GM19324 (cell line): ENCODE measurements around the gene IGDCC3.
"Not testable (repeated sequence)": the region's sequence is repeated elsewhere in the genome, so short reads cannot be mapped to it uniquely, and the experiment has no call there.

Source experiments
- ATAC-seq: cut with Tn5 transposase; IDR thresholded peaks from one replicate; pipeline ENCODE4 v1.9.1; 2021; ENCODE audit warnings: mild to moderate bottlenecking, moderate library complexity; ENCODE audit not compliant: unreplicated experiment, low FRiP score

IGDCC3 gene

DNA sequence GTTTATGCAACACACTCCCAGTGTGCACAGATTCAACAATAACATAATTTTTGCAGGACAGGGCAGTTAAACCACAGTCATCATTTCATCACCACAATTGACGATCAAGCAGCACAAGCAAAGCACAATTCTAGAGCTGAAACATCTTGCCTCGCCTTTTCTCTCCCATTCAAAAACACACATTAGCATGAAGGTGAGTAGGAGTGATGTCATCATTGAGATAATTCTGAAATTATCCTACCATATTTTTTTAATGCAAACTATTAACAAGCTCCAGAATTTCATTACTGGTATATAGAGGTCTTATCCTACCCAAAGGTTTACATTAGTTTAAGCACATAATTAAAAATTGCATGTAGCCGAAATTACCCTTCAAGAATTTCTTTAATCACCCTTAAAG, 3.5 kb downstream of the IGDCC3 start:
- no peak for ATAC-seq

DNA sequence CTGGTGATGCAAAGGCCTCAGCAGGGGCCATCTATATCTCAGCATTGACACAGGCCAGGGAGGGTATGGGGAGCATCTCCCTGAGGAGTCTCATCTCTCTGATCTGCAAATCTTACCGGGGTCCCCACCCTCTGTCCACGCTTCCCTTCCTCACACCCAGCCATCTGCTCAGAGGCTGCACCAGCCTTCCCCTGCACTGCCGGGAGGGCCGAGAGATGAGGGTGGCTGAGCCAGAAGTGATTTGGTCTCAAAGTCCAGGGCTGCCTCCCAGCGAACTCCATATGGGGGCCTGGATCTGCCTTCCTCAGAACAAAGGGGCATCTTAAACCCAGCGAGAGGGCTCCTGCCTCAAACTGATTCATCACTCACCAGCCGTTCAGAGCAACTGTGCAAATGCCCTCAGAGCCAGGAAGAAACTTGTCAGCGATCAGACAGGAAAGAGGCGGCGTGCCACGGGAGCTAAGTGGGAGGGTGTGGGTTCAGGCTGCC, 4.6 kb downstream of the IGDCC3 start:
- ATAC-seq: no peak

DNA sequence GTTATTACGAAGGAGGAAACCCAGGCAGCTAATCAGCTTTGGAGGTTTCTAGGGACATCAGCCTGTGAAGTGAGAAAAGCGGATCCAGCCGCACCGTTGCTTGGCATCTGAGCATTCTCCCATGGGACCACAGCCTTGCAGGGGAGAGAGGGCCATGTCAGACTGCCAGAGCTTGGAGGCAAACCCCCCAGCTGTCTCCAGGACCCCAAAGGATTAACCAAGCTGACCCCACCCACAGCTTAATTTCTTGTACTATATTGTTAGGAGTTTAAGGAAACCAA, 5.1 kb downstream of the IGDCC3 start:
- ATAC-seq: no peak

DNA sequence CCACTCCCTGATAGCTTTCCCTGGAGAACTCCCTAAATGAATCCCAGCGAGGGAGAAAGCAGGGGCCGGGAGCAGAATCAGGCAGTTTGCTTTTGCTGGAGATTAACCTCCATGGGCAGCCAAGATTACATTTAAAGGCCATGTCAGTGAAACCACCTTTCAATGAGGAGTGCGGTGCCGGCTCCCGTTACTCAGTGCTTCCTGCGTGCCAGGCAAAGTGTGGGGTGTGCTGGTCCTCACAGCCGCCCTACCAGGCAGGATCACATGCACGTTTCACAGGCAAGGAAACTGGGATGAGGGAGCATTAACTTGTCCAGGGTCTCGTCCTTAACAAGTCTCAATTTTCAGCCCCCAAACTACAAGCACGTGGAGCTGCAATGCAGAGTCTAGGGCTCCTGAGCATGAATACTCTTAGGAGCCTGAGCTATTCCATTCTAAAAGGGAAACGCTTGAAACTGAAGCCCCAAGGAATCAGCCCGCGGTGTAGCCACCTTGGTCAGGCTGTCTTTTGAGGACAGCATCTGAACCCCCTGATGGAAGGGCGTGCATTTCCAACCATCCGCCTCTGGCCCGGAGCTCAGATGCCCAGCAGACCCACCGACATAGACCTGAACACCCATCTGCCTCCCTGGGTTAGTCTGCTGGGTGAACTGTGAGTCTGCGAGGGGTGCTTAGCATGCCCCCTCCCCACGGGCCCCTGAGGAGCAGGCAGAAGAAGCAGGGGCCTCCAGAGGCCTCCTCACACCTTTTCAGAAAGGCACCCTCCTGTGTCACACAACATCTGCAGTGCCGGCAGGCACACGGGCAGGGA, 5.6 kb downstream of the IGDCC3 start:
- ATAC-seq: no peak

DNA sequence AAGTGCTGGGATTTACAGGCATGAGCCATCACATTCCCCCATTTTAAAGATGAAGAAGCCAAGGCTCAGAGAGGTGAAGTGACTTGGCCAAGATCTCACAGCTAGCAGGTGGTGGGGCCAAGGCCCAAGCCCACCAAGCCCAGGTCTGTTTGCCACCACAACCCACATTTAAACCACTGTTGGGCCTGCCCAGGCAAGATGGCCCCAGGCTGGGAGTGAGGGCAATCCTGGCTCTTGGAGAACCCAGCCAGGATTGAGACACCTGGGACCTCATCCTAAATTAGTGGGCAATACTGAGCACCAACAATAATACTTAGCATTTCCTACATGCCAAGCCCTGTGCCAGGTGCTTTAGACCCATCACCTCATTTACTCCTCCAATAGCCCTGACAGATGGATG, 6.9 kb downstream of the IGDCC3 start:
- ATAC-seq: no peak

DNA sequence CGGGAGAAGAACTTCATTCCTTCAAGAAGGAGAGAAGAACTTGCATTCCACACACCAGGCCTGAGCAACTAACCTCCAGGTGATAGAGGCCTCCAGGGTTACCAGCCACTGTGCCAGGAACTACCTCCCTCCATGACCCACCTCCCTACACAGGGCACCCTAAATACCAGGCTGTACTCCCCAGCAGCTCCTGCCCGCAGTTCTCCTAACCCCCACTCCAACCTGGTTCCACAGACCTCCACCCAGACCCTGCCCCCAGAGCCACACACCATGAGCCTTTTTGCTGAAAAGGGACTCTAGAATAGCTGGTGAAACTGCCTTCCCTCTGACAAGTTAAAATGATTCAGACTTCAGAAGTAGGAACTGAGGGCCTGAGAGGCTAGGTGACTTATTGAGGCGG, 8.2 kb downstream of the IGDCC3 start:
- ATAC-seq: no peak

DNA sequence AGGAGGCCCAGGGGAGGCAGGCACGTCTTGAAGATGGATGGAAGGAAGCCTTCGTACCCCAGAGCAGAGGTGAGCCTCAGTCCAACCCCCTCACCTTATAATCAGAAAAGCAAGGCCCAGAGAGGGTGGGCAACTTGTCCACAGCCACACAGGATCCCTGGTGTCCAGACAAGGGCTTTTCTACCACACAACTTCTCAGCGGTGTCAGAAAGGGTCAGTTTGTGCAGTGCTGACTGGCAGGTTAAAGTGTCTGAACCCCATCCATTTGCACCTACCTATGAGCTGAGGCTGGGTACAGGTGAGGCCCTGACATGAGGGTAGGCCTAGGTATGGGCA, 8.6 kb downstream of the IGDCC3 start:
- no peak for ATAC-seq

DNA sequence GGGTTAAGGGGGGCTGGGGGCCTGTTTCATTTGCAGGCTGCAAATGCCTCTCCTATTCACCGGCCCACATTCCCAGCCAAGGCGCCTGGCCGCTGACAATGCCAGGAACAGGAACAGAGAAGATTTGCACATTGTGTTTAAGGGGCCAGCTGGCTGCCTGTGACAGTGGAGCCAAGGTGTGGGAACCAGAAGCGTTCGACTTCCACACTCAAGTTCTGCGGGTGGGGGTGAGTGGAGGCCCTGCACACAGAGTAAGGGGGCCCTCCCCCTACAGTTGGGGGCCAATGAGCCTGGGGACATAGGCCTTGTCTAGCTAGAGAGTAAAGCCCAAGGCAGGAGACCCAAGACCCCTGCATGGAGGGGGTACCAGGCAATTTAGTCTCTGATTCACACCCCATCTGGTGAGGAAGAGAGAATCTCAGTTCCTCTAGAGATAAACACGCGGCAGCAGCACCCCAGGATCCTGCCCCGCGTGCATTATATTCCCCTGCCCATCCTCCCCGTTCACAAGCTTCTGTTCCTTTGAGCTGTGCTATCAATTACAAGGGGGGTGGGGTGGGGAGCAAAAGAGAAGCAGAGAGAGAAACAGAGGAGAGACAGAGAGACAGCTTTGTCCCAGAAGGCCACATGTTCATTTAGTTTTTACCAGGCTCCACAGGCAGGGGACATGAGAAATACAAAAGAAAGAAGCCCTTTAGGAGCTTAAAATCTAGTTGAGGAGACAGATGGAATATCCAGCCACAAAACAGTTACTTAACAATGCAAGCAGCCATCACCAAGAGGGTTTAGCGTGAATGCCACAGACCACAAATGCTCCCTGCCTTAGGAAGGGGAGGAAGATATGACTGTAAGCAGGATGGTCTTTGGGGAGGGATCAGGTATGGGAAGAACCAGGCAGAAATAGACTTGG, 9.2 kb downstream of the IGDCC3 start:
- no peak for ATAC-seq

DNA sequence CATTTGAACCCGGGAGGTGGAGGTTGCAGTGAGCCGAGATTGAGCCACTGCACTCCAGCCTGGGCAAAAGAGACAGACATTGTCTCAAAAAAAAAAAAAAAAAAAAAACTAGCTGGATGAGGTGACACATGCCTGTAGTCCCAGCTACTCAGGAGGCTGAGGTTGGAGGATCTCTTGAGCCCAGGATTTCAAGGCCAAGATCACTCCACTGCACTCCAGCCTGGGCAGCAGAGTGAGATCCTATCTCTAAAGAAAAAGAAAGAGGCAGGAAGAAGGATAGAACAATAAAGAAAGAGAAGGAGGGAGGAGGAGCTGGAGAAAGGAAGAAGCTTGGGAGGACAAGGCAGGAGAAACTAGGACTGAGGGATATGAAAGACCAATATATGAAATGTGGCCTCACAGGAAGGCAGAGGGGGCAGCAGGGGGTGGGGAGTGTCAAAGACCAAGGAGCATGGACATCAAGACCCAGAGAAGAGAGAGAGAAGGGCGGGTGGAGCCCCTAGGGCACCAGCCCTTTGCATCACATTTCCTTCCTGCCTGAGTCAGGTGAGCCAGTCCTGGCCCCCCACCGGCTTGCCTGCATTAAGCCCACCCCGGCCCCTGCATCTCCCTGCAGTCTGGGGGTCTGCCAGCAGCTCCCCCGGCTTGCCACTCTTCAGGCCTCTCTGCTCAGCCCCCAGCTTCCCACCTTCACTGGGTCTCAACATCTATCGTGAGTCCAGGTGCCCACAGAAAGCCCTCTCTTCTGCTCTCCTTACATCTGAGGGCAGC, 11.5 kb downstream of the IGDCC3 start:
- no peak for ATAC-seq

DNA sequence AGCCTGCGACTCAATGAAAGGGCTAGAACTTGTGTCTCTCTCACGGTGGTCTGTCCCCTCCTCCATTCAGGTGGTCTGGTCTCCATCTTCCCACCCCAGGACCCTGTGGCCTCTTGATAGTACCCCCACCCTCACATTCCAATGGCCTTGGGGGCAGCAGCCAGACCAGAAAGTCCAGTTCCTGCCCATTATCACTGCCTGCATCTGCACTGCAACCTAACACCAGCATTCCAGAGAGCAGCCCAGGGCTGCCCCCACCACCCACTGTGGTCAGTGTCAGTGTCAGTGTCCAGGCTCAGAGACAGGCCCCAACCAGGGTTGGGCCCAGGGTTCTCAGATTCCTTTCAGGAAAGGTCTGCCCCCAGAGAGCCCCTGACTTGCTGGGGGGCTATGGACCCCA, 12.6 kb downstream of the IGDCC3 start:
- ATAC-seq: no peak

DNA sequence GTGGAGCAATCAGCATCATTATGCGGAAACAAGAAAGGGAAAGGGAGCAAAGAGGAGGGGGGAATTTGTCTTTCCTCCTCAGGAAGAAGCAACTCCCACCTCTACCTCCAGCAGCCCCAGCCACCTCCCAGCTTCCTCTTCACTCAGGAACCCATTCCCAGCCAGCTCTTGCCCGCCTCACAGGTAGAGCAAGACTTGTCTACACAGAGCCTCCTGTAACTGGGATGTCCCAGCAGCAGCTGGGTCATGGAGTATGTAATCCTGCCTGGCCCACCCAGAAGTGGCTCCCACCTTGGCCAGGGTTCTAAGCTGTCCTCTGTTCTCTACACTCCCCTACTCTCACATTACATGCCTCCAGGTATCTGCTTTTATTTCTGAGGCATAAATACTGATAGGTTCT, 14.0 kb downstream of the IGDCC3 start:
- ATAC-seq: no peak

DNA sequence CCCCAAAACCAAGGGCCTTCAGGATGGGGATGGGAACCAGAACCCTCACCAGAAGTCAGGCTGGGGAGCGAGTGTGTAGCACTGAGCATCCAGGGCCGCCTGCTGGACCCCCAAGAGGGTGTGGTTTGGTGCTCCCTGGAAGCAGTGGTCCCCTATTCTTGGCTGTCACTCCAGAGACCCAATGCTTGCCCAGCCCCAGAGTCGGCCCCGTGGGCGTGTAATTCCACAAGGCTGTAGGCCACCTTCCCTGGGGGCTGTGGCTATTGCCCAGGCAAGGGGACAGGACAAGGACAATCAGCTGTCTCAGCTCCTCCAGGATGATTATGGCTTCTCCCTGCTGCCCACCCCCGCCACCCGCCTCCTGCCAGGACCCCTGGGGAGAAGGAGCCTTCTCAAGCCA, 14.5 kb downstream of the IGDCC3 start:
- ATAC-seq: no peak

DNA sequence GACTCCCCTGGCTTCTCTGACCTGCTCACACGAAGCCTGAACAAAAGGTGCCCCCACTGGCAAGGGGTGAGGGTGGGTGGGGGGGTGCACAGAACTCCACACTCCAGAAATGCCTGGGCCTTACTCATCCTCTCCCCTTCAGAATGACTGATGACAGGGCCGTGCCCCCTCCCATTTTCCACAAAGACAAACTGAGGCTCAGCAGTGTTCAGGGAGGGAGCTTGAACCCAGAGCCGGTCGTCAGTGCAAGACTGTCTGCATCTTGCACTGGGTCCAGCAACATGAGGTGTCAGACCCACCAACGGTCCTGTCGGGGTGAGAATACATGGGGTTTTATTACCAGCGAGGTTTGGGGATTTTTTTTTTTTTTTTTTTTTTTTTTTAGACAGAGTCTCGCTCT, 15.3 kb downstream of the IGDCC3 start:
- no peak for ATAC-seq

DNA sequence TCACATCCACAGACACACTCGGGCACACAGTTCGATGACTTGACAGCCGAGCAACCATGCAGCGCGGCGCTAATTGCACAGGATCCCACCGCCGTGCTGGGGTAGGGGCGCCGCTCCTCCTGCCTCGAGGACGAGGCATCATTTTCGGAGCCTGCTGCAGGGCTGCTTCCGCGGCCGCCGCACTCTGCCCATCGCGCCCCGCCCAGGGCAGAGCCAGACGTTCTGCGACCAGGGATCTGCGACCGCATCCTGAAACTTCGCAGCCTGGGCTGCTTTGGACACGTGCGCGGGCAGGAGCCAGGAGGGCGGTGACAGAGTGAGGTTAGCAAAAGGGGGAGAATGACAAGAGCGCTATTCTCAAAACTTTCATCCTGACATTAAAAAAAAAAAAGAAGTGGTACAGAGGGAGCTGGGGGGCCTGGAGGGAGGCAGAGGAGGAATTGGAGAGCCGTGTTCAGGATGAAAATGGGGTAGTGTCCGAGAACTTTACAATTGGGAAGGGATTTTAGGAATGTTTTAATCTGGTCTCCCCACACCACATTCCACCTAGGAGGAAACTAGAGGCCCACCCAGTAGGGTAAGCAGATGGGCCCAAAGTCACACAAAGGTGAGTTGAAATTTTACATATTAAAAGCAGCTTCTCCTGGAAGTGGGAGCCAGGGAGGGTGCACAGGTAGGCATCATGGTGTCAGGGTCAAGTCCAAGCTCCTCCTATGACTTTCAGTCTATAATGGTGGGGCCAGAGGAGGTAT, 15.9 kb downstream of the IGDCC3 start:
- ATAC-seq: no peak

DNA sequence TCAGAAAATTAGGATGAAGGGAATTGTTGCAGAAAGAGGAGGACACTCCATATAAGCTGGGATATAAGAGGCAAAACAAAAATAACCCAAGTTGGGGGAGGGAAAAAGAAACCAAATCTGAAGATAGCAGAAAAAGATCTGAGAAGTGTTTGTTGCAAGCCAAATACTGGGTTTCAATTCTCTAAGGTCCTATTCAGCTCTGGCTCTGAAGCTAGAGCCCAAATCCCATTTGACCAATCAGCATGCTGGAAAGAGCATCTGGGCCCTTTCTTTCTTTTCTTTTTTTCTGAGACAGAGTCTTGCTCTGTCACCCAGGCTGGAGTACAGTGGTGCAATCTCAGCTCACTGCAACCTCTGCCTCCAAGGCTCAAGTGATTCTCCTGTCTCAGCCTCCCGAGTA, 17.3 kb downstream of the IGDCC3 start:
- no peak for ATAC-seq

DNA sequence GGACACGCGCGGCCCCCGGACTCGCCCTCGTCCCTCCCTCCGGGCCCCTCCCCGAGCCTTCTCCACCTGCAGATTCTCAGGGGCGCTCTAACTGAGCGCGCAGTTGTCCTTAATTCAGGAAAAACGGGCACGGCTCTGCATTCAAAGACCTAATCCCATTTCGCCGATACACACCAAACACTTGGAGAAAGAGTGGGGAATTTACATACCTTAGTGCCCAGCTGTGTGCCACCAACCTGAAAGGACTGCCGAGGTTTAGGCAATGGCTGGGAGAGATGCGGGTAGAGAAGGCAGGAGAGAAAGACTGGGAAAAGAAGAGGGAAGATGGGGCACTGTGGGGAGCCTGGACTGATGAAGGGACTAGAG, 21.8 kb downstream of the IGDCC3 start:
- no peak for ATAC-seq

DNA sequence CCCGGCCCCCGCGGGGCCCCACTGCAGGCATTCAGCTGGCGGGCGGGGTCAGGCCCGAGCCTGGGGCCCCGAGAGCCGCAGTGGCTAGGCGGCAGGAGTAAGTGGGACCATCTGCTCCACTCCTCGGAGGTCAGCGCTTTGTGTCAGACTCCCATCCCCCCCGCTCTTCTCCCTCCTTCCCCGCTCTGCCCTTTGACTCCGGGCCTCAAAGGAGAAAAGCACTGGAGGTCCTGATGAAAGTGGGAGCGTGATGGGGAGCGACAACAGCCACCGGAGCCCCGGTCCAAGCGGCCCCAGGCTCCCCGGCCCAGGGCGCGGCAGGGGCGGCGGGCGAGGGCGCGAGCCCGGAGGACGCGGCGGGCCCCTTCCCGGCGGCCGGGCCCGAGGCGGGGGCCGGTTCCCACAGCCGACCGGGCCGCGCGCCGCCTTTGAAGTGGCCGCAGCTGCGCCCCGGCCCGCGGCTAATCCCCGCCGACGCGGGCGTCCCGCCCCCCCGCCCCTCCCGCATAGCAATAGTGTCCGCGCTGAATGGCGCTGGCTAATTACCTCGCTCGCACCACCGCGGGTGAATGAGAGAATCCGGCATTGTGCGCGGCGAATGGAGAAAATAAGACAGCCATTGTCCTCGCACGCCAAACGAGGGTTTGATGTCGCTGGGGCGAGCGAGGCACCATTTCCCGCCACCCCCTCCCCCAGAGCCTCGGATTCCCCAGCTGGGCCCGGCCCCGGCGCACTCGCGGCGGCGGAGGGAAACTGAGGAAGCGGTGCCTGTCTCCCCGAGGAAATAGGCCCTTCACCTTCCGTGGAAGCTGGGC, 22.4 kb downstream of the IGDCC3 start:
- ATAC-seq: no peak

DNA sequence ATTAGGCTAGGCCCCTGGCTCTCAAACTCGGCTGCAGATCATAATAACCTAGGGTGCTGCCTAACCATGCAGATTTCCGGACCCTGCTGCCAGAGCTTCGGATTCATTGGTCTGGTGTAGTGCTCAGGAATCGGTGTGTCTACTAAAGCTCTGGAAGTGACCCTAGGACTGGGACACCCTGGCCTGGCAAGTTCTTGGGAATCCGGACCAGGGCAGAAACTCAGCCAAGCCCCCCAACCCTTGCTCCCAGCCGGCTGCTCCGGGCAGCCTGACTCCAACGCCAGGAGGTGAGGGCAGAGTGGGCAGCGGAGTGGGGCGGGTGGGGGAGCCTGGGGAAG, 23.0 kb downstream of the IGDCC3 start:
- ATAC-seq: no peak

DNA sequence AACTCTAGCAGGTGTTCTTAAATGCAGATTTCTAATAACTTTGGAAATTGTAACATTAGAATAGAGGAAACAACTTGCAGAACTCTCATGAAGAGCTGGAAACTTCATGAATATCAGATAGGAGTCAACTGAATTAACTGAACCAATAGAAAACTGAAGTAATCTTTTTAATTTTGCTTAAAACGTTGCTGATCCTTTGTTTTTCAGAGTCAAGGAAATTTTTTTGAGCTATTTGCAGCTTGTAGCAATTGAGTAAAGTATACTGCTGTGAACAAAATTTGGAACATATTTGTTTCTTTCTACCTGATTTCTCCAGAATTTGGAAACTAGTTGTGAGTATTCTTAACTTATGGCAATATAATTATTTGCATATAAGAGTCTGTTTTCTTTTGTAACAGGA, 25.8 kb downstream of the IGDCC3 start:
- not testable (repeated sequence) for ATAC-seq

DNA sequence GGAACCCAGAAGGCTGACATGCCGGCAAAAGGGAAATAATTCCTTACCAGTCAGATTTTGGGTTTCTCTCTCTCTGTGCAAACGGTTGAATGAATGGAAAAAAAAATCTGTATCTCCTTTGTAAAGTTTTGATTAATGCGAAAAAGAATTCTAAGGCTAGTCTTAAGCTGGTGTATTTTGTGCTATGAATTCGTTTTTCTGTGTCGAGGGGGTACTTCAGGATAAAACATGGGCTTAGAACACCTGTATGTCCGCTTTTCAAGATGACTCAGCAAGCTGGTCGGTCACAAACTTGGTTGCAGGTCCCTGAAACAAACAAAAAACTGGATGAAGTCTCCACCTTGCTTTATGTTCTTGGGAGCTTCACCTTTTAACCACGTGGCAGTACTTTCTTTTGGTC, 28.5 kb downstream of the IGDCC3 start:
- no peak for ATAC-seq
